Raji (cell line): ENCODE data around the gene SIGLEC1.

Experiments used
- POLR2A ChIP-seq: IDR thresholded peaks from 2 replicates; pipeline ENCODE4 v1.6.1; 2011; ENCODE audit warnings: low read depth, low read length, control low read depth; ENCODE audit not compliant: insufficient read depth

Gene SIGLEC1

GRCh38 chr20:3749087-3749688 lies 36.8 kb upstream of the SIGLEC1 start:
- no peak for TF ChIP-seq POLR2A

GRCh38 chr20:3748073-3748472 lies 35.7 kb upstream of the SIGLEC1 start:
- no peak for TF ChIP-seq POLR2A

GRCh38 chr20:3747471-3747870 lies 35.1 kb upstream of the SIGLEC1 start:
- no peak for TF ChIP-seq POLR2A

GRCh38 chr20:3745686-3746173 lies 33.3 kb upstream of the SIGLEC1 start:
- no peak for TF ChIP-seq POLR2A

GRCh38 chr20:3744806-3745685 lies 32.6 kb upstream of the SIGLEC1 start:
- TF ChIP-seq POLR2A = no peak

GRCh38 chr20:3744037-3744436 lies 31.6 kb upstream of the SIGLEC1 start:
- TF ChIP-seq POLR2A = no peak

- TF ChIP-seq POLR2A = no peak
Observed at GRCh38 chr20:3743251-3743650, 30.9 kb upstream of the SIGLEC1 start.

GRCh38 chr20:3741836-3742458 lies 29.5 kb upstream of the SIGLEC1 start:
- no peak for TF ChIP-seq POLR2A

- TF ChIP-seq POLR2A = no peak
Observed at GRCh38 chr20:3740615-3741301, 28.4 kb upstream of the SIGLEC1 start.

GRCh38 chr20:3739926-3740451 lies 27.6 kb upstream of the SIGLEC1 start:
- no peak for TF ChIP-seq POLR2A

- TF ChIP-seq POLR2A = no peak
Observed at GRCh38 chr20:3739054-3739925, 26.9 kb upstream of the SIGLEC1 start.

GRCh38 chr20:3738111-3739053 lies 26.0 kb upstream of the SIGLEC1 start:
- no peak for TF ChIP-seq POLR2A

GRCh38 chr20:3735768-3736167 lies 23.4 kb upstream of the SIGLEC1 start:
- TF ChIP-seq POLR2A = no peak

GRCh38 chr20:3734111-3734843 lies 21.9 kb upstream of the SIGLEC1 start:
- no peak for TF ChIP-seq POLR2A
